GM19193 (cell line): Measurements from ENCODE around the gene COPS9.

Experiments used
- POLR2A ChIP-seq: IDR thresholded peaks from 4 replicates; pipeline ENCODE4 v1.6.1; 2011; ENCODE audit not compliant: insufficient read depth, insufficient read length; ENCODE audit errors: extremely low read depth

COPS9 gene

GRCh38 chr2:240146627-240147278, 10.6 kb upstream of the COPS9 start:
- TF ChIP-seq POLR2A = no peak

DNA sequence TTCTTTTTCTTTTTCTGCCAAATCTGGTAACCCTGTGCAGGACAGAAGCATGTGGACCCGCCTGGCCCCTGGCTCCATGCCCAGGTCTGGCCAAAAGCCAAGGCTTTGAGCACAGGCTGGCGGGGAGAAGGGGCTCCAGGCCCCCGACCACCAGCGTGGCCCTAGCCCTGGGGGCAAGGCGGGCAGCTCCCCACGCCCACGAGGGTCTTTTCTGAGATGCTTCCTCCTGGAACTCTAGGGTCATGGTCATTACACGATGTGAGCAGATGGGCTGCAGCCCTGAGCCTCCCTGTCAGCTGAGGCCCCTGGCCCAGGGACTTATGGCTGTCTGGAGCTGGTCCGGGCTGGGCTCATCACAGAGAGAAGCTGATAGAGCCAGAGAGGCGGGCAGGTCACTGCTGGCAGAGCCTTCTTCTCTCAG, 10.0 kb upstream of the COPS9 start:
- TF ChIP-seq POLR2A = no peak

DNA sequence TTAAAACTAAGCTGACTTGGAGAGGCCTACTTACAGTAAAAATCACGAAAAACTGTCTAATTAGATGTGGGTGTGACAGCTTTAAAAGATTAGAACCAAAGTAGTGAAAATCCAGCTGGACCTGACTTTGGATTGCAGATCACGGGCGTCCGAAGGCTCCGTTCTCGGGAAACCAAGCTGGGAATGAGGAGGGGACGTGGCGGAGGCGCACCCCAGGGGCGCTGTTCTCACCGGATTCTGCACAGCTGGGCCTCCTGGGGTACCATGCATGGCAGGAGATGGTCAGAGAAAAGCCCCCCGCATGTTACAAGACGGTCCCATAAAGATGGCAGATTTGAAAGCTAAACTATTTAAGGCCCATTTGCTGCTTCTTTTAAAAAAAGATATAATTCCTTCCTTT, 9.4 kb upstream of the COPS9 start:
- TF ChIP-seq POLR2A = no peak

GRCh38 chr2:240144649-240145261, 8.7 kb upstream of the COPS9 start:
- no peak for TF ChIP-seq POLR2A

DNA sequence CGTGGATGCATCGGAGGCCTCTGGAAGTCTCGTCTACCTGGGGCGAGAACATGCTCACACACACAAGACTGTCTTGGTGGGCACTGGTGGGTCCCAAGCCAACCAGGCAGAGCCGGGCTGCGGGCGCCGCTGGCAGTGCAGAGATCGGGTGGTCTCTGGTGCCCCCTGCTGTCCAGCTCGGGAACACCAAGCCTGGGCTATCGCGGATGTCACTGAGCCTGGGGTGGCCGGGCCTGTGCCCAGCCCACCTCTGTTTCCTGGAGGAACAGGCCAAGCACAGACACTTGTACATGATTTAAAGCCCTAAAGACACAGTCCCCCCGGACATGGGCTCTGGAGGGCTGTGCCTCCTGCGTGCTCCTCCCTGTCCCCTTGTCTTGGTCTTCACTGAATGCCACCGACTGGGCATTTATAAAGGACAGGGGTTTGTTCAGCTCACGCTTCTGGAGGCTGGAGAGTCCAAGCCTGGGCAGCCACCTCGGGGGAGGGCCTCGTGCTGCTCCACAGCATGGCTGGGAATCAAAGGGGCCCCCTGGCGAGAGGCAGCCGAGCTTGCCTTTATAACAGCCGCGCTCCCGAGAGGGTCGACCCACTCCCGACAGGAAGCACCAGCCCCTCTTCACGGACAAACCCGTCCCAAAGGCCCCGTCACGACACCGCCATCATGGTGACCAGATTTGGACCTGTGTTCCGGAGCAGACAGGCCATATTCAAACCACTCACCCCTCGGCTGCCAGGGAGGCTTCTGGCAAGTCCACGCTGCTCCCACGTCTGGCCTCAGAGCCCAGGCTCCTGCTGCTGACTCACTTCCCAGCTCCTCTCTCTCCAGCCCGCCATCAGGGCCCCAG, 7.9 kb upstream of the COPS9 start:
- TF ChIP-seq POLR2A = no peak

DNA sequence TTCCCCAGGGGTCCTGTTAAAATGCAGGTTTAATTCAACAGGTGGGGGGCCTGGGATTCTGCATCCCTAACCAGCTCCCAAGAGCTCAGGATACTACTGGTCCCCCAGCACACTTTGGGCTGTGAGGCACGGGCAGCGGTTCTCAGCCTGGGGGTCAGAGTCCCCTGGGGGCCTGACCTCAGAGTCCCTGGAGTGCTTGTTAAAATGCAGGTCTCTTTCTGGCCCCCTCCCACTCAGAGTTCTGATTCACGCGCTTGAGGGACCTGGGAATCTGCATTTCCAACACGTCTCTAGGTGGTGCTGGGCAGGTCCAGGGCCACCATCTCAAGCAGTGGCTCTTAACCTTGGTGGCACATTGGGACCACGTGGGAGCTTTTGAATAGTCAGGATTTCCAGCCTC, 7.2 kb upstream of the COPS9 start:
- no peak for TF ChIP-seq POLR2A

GRCh38 chr2:240142859-240143258, 6.8 kb upstream of the COPS9 start:
- no peak for TF ChIP-seq POLR2A

DNA sequence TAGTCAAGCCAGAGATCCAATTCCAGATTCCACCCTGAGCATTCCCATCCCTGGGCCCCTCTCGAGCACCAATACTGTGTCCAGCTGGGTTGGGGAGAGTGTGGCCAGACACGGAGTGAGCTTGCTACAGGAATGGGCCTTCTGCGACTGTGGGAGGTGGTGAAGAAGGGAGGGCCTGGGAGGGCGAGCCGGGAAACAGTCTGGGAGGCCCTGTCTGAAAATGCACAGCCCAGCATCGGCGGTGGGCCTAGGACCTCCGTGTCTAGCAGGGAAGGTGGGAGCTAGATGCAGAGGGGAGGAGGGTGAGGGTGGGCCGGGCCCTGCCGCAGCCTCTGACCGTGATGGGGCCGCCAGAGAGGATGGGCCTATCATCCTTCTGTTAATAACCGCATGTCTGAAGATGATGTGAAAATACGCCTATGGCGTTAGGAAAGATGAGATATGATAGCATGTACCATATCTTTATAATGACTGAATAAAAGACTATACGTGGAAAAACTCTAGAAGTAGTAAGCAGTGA, 6.2 kb upstream of the COPS9 start:
- TF ChIP-seq POLR2A = no peak

DNA sequence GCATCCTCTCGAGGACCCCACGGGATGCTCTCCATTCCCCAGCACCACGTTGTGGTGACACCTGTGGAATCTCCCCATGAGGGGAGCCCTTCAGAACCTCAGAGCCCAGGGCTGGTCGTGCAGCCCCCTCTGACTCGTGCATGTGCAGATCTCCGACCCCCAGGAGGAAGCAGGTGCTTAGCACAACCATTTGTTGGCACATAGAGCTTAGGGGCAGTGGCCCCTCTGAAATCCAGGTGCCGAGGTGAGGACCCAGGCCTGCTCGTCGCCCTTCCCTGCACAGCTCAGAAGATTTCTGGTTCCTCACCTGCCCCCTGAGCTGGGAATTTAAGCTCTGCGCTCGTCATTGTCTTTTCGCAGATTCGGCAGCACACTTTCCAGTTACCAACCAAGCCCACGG, 5.6 kb upstream of the COPS9 start:
- no peak for TF ChIP-seq POLR2A

GRCh38 chr2:240140920-240141319, 4.8 kb upstream of the COPS9 start:
- no peak for TF ChIP-seq POLR2A

DNA sequence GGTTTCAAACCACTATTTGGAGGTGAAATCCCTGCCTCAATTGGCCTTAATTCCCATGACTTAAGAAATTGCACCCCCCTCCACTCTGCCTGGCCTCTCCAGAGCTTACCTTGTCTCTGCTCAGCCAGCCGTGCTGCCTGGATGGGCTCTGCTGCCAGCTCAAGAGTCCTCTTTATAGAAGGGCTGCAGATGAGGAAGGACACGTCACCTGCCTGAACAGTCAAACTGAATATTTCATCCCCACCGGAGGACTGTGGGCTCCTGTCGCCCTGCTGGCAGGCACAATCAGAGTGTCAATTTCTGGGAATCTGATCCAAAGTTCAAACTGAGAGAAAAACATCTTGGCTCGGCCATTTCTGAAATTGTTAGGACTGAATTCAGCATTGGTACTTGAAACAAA, 4.4 kb upstream of the COPS9 start, which contains the start of gene OTOS:
TSS of gene OTOS (minus strand) at position 148 of the 400 bp plus-strand sequence. CDS start 332 bp downstream, outside the sequence.
- TF ChIP-seq POLR2A = no peak

DNA sequence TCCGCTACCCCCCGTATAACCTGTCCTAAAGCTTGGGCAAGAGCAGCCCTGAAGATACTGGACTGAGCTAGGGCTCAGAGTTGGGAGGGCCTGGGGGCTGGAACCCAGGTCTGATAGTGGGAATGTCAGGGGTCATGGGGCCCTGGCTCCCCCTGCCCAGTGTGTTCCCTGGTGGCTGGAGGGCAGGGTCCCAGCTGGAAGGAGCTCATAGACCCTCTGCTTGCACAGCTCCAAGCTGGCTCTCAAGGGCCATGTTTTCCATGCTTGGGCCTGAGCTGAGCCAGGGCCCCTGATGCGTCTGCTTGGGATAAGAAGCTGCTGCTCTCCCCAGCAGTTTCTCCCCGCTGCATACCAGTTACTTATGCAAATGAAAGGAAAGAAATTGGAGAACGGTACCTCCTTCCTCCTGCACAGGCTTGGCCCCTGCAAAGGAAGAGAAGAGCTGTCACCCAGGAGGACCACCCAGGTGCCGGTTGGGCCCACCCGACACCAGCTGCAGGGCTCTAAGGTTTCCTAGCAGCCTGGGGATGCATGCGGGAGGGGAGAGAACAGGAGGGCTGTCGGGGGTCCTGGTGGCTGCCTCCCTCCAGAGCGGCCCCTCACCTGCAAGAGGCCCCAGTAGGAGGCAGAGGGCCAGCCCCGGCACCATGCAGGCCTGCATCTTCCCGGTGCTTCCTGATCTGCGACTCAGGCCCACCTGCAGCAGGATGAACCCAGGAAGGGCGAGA, 3.7 kb upstream of the COPS9 start:
- TF ChIP-seq POLR2A = no peak

DNA sequence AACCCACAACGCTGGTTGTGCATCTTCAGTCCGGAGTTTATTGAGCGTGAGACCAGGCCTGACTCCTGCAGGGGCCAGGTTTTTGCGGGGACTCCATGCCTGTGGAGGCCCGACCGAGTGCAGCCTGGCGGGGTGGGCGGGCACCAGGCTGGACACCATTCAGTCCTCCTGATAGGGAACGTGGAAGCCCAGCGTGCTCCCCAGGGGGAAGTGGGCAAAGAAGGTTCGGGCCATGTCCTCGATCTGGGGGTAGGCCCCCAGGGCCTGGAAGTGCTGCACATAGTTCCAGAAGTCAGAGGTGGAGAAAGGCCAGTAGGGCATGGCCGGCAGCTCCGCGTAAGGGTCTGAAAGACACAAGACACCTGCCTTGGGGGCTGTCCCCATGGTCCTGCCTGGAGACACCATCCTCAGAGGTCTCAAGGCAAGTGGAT, 2.9 kb upstream of the COPS9 start:
- TF ChIP-seq POLR2A = no peak

- TF ChIP-seq POLR2A = no peak
These were observed 2.3 kb upstream of the COPS9 start for GRCh38 chr2:240138254-240138984.
